HAP-1 (cell line): ENCODE results near the gene OR10H4.
"Not testable (repeated sequence)": the region's sequence is repeated elsewhere in the genome, so short reads cannot be mapped to it uniquely, and the experiment has no call there.

ENCODE experiments used
- DNase-seq, 2 experiments: peaks; one replicate each; pipeline ENCODE4 v3.0.0-alpha.2; 2016 to 2020; ENCODE audit warnings: low spot score in 2 of 2
- H3K27me3 ChIP-seq: fragments of 250-450 bp; sonication (Bioruptor Pico); 2 replicates; pipeline ENCODE4 v1.5.1; 2020; ENCODE audit warnings: low read depth, mild to moderate bottlenecking, moderate library complexity
- H3K36me3 ChIP-seq: fragments of 250-450 bp; sonication (Bioruptor Pico); replicated peaks from 2 replicates; pipeline ENCODE4 v1.5.1; 2020; ENCODE audit warnings: mild to moderate bottlenecking
- H3K4me1 ChIP-seq: fragments of 250-450 bp; sonication (Bioruptor Pico); 2 replicates; pipeline ENCODE4 v1.5.1; 2020; ENCODE audit warnings: mild to moderate bottlenecking
- H3K4me3 ChIP-seq: fragments of 250-450 bp; sonication (Bioruptor Pico); 2 replicates; pipeline ENCODE4 v1.5.1; 2020; ENCODE audit warnings: mild to moderate bottlenecking, moderate library complexity
- H3K9me3 ChIP-seq: fragments of 250-450 bp; sonication (Bioruptor Pico); 2 replicates; pipeline ENCODE4 v1.5.1; 2020; ENCODE audit warnings: mild to moderate bottlenecking, moderate library complexity
- in situ Hi-C: fragments of 300-500 bp; cut with MboI; formaldehyde crosslinking; loops from 3 replicates; pipeline ENCODE4 v1.14.3; 2020; ENCODE audit warnings: low sequenced_read_pairs, inconsistent platforms, mixed read lengths

The OR10H4 gene

GRCh38 chr19:15926484-15926883 lies 22.3 kb upstream of the OR10H4 start:
- Histone ChIP-seq H3K36me3 (no peaks in the 10 kb centered on the region), H3K27me3 (no peaks in the 10 kb centered on the region), H3K9me3 (no peaks in the 10 kb centered on the region), H3K4me1 (no peaks in the 10 kb centered on the region), H3K4me3 (no peak overlapping the region)
- in situ Hi-C loops = no loop called here
- no peak for DNase-seq

GRCh38 chr19:15928321-15928720 lies 20.5 kb upstream of the OR10H4 start:
- in situ Hi-C loops = no loop called here

GRCh38 chr19:15933761-15934331 lies 15.0 kb upstream of the OR10H4 start:
- H3K9me3 ChIP-seq, H3K36me3 ChIP-seq, DNase-seq, H3K4me3 ChIP-seq, in situ Hi-C loops, H3K27me3 ChIP-seq, H3K4me1 ChIP-seq: not testable (repeated sequence)

More at GRCh38 chr19:15928321-15928720, 20.5 kb upstream of the OR10H4 start:
- Histone ChIP-seq H3K4me3 (no peak overlapping the region), H3K4me1 (no peaks in the 10 kb centered on the region), H3K36me3 (no peaks in the 10 kb centered on the region), H3K27me3 (no peaks in the 10 kb centered on the region), H3K9me3 (no peaks in the 10 kb centered on the region)
- no peak for DNase-seq

GRCh38 chr19:15934332-15935078 lies 14.3 kb upstream of the OR10H4 start, which contains the start of gene CYP4F11:
CYP4F11 (minus strand) TSS chr19:15934529; CDS start chr19:15934408, 121 bp downstream.
- Histone ChIP-seq H3K4me1 (no peaks in the 10 kb centered on the region), H3K4me3 (no peak within 1 kb of the TSS), H3K9me3 (no peaks in the 10 kb centered on the region), H3K36me3 (no peaks in the 10 kb centered on the region), H3K27me3 (no peaks in the 10 kb centered on the region)
- in situ Hi-C loops = no loop called here
- DNase-seq = peak in 1 of 2 experiments; percentile 17

DNA sequence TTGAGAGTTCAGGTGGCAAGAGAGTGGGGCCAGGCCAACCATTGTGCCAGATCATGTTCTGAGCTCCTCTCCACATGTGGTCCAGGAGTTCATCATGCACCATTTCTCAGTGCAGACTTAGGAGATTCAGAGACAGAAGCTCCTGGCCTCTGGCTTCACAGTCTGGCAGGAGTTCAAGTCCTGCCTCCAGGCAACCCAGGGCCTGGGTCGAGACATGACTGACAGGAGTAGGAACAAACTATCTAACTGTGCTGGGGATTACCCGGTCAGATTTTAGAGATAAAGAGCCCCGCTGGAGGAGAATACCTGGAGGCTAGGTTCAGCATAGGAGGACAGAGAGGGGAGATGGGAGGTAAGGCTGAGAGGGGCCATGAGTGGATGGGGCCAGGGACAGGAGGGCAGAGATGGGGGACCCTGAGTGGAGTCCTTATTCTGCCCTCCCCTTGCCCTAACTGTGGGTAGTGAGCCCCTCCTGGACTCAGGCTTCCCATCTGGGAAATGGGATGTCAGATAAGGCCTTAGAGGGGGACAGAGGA lies 13.6 kb upstream of the OR10H4 start:
- in situ Hi-C loops = no loop called here
- Histone ChIP-seq H3K4me1 (no peaks in the 10 kb centered on the region), H3K36me3 (no peaks in the 10 kb centered on the region), H3K9me3 (no peaks in the 10 kb centered on the region), H3K4me3 (no peak overlapping the region), H3K27me3 (no peaks in the 10 kb centered on the region)
- DNase-seq = no peak

DNA sequence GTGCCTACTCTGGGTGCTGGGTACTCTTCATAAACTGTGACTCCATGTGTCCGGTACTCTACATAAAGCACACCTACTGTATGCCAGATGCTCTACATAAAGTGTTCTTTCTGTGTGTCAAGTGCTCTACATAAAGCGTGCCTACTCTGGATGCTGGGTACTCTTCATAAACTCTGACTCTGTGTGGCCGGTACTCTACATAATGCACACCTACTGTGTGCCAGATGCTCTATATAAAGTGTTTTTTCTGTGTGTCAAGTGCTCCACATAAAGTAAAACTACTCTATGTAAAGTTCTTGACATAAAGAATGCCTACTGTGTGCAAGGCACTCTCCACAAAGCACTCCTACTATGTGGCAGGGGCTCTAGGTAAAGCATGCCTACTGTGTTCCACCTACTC lies 12.6 kb upstream of the OR10H4 start:
- no peak overlapping the region for H3K4me3 ChIP-seq
- DNase-seq = no peak
- no peaks in the 10 kb centered on the region for H3K27me3 ChIP-seq
- H3K36me3 ChIP-seq = no peaks in the 10 kb centered on the region
- in situ Hi-C loops = no loop called here
- no peaks in the 10 kb centered on the region for H3K4me1 ChIP-seq
- no peaks in the 10 kb centered on the region for H3K9me3 ChIP-seq

DNA sequence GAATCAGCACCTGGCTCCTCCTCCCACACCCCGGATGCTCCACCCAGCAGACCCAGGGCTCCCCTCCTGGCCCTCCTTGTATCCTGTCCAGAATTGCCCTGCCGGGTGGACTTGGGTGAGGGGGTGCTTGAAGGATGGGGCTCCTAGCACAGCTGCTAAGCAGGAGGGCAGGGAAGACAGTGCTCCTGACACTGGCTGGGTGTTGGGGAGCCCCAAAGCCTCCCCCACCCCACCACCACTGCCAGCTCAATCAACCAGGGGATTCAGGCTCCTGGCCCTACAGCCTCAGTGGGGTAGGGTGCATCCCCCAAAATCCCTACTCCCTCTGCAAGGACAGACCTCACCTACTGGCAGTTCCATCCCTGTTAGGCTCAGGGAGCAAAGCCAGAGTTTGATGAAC lies 11.9 kb upstream of the OR10H4 start:
- Histone ChIP-seq H3K4me3 (no peak overlapping the region), H3K9me3 (no peaks in the 10 kb centered on the region), H3K4me1 (no peaks in the 10 kb centered on the region), H3K36me3 (no peaks in the 10 kb centered on the region), H3K27me3 (no peaks in the 10 kb centered on the region)
- in situ Hi-C loops = no loop called here
- DNase-seq = no peak

- no peaks in the 10 kb centered on the region for H3K9me3 ChIP-seq
- DNase-seq = no peak
- H3K4me1 ChIP-seq = no peaks in the 10 kb centered on the region
- no peaks in the 10 kb centered on the region for H3K36me3 ChIP-seq
- H3K27me3 ChIP-seq = no peaks in the 10 kb centered on the region
- in situ Hi-C loops = no loop called here
- no peak overlapping the region for H3K4me3 ChIP-seq
These were observed 11.0 kb upstream of the OR10H4 start for GRCh38 chr19:15937771-15938170.

- Histone ChIP-seq H3K9me3 (no peaks in the 10 kb centered on the region; the same call in 1 of the 2 replicates), H3K27me3 (no peaks in the 10 kb centered on the region), H3K36me3 (no peaks in the 10 kb centered on the region), H3K4me1 (no peaks in the 10 kb centered on the region), H3K4me3 (no peak overlapping the region)
- no peak for DNase-seq
- in situ Hi-C loops = no loop called here
These were observed 4.4 kb upstream of the OR10H4 start for GRCh38 chr19:15944401-15944800.

- H3K36me3 ChIP-seq = no peaks in the 10 kb centered on the region
- no peak overlapping the region for H3K4me3 ChIP-seq
- H3K27me3 ChIP-seq = no peaks in the 10 kb centered on the region
- no peak for DNase-seq
- no peaks in the 10 kb centered on the region; the same call in 1 of the 2 replicates for H3K9me3 ChIP-seq
- no peaks in the 10 kb centered on the region for H3K4me1 ChIP-seq
- in situ Hi-C loops = no loop called here
These were observed 3.5 kb upstream of the OR10H4 start for GRCh38 chr19:15945301-15945700.

GRCh38 chr19:15954820-15955219 lies 6.0 kb downstream of the OR10H4 start:
- Histone ChIP-seq H3K4me1 (no peaks in the 10 kb centered on the region), H3K9me3 (no peaks in the 10 kb centered on the region), H3K36me3 (no peaks in the 10 kb centered on the region), H3K27me3 (no peaks in the 10 kb centered on the region), H3K4me3 (no peak overlapping the region)
- in situ Hi-C loops = no loop called here
- no peak for DNase-seq

DNA sequence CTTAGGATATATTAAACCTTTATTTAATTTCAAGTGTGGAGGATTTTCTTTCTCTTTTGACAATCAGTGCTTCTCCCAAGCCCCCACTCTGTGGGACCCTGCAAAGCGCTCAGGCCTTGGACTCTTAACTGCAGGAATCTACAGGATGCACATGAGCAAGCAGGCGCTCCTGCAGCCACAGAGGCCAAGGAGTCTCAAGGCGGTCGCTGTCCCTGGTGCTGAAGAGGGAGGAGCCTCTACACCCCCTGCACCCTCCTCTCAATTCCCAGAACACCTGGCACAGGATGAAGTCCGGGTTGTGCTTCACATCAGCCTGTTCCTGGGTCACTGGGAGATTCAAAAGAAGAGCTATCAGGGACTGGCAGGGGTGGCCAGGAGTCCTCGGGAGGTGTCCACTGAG lies 13.5 kb downstream of the OR10H4 start:
- in situ Hi-C loops = no loop called here
- Histone ChIP-seq H3K4me1 (no peaks in the 10 kb centered on the region), H3K4me3 (no peak overlapping the region), H3K27me3 (no peaks in the 10 kb centered on the region), H3K36me3 (no peaks in the 10 kb centered on the region), H3K9me3 (no peaks in the 10 kb centered on the region)
- no peak for DNase-seq

DNA sequence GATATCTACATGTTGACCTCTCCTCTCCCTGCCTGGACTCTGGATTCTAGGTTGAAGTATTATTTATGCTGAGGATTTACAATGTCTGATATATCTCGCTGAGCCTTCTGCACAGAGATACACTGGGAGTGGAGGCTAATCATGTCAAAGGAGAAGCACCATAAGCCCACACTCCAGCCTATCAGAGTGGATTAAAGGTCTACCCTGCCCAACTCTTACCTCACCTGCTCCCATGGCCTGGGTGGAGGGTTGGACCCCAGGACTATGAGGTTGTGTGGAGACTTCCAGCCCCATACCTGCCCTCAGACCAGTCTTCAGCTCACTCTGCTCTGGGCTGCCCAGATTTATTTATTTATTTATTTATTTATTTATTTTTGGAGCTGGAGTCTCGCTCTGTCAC lies 15.4 kb downstream of the OR10H4 start:
- in situ Hi-C loops = no loop called here
- H3K9me3 ChIP-seq = no peaks in the 10 kb centered on the region
- H3K4me3 ChIP-seq = no peak overlapping the region
- H3K27me3 ChIP-seq = no peaks in the 10 kb centered on the region
- H3K36me3 ChIP-seq = no peaks in the 10 kb centered on the region
- no peak for DNase-seq
- no peaks in the 10 kb centered on the region for H3K4me1 ChIP-seq

GRCh38 chr19:15971224-15971780 lies 22.5 kb downstream of the OR10H4 start:
- Histone ChIP-seq H3K4me3 (no peak overlapping the region), H3K27me3 (no peaks in the 10 kb centered on the region), H3K9me3 (no peaks in the 10 kb centered on the region), H3K4me1 (no peaks in the 10 kb centered on the region), H3K36me3 (no peaks in the 10 kb centered on the region)
- in situ Hi-C loops = no loop called here
- DNase-seq = no peak
